MM.1S (cell line): ENCODE data around the gene ST3GAL3.

Source experiments
- DNase-seq: peaks from one replicate; pipeline ENCODE4 v3.0.0-alpha.2; 2015
- H2AFZ ChIP-seq: fragments of 300-600 bp; sonication (generic); 2 replicates; pipeline ENCODE4 v1.6.0; 2016; ENCODE audit warnings: antibody characterized with exemption, low read length
- H3F3A ChIP-seq: fragments of 300-600 bp; sonication (generic); 2 replicates; pipeline ENCODE4 v1.6.1; 2016; ENCODE audit warnings: mild to moderate bottlenecking, antibody characterized with exemption, low read length, moderate library complexity, mixed read lengths; ENCODE audit not compliant: insufficient read depth
- H3K27ac ChIP-seq: fragments of 300-600 bp; sonication (generic); 2 replicates; pipeline ENCODE4 v1.5.1; 2016; ENCODE audit warnings: mild to moderate bottlenecking, low read length
- H3K27me3 ChIP-seq: fragments of 300-600 bp; sonication (generic); replicated peaks from 2 replicates; pipeline ENCODE4 v1.6.0; 2016; ENCODE audit warnings: low read length; ENCODE audit not compliant: insufficient read depth
- H3K36me3 ChIP-seq: fragments of 300-600 bp; sonication (generic); replicated peaks from 2 replicates; pipeline ENCODE4 v1.6.1; 2016; ENCODE audit warnings: mild to moderate bottlenecking, low read length, mixed read lengths; ENCODE audit not compliant: insufficient read depth
- H3K4me1 ChIP-seq: fragments of 300-600 bp; sonication (generic); 2 replicates; pipeline ENCODE4 v1.6.1; 2016; ENCODE audit warnings: low read length, mixed read lengths
- H3K4me2 ChIP-seq: fragments of 300-600 bp; sonication (generic); 2 replicates; pipeline ENCODE4 v1.6.0; 2016; ENCODE audit warnings: low read depth, low read length
- H3K4me3 ChIP-seq: fragments of 300-600 bp; sonication (generic); 2 replicates; pipeline ENCODE4 v1.5.1; 2016; ENCODE audit warnings: low read length, mixed read lengths
- H3K79me2 ChIP-seq: fragments of 300-600 bp; sonication (generic); 2 replicates; pipeline ENCODE4 v1.6.1; 2016; ENCODE audit warnings: mixed run types, low read length, mixed read lengths
- H3K9ac ChIP-seq: fragments of 300-600 bp; sonication (generic); 2 replicates; pipeline ENCODE4 v1.6.1; 2016; ENCODE audit warnings: low read length, mixed read lengths
- H3K9me2 ChIP-seq: fragments of 300-600 bp; sonication (generic); replicated peaks from 2 replicates; pipeline ENCODE4 v1.6.1; 2016; ENCODE audit warnings: mild to moderate bottlenecking, low read length, mixed read lengths; ENCODE audit not compliant: insufficient read depth
- H3K9me3 ChIP-seq: fragments of 300-600 bp; sonication (generic); replicated peaks from 2 replicates; pipeline ENCODE4 v1.6.1; 2016; ENCODE audit warnings: mild to moderate bottlenecking, low read length, mixed read lengths; ENCODE audit not compliant: insufficient read depth
- H4K20me1 ChIP-seq: fragments of 300-600 bp; sonication (generic); 2 replicates; pipeline ENCODE4 v1.6.1; 2016; ENCODE audit warnings: mild to moderate bottlenecking, low read length, moderate library complexity, mixed read lengths; ENCODE audit not compliant: insufficient read depth
- EZH2 ChIP-seq: fragments of 300-600 bp; sonication (generic); optimal IDR thresholded peaks from 2 replicates; pipeline ENCODE3; 2017; ENCODE audit warnings: low read depth, mild to moderate bottlenecking, antibody characterized with exemption, low read length, mixed read lengths
- EZH2phosphoT487 ChIP-seq: fragments of 300-600 bp; sonication (generic); IDR thresholded peaks from 2 replicates; pipeline ENCODE4 v1.6.1; 2018; ENCODE audit warnings: antibody characterized with exemption, low read length
- TF ChIP-seq, protein P1 (sequence below): fragments of 300-600 bp; sonication (generic); IDR thresholded peaks from 2 replicates; pipeline ENCODE4 v1.5.1; 2016; ENCODE audit warnings: antibody characterized with exemption, low read length, mixed read lengths

The ST3GAL3 gene

DNA sequence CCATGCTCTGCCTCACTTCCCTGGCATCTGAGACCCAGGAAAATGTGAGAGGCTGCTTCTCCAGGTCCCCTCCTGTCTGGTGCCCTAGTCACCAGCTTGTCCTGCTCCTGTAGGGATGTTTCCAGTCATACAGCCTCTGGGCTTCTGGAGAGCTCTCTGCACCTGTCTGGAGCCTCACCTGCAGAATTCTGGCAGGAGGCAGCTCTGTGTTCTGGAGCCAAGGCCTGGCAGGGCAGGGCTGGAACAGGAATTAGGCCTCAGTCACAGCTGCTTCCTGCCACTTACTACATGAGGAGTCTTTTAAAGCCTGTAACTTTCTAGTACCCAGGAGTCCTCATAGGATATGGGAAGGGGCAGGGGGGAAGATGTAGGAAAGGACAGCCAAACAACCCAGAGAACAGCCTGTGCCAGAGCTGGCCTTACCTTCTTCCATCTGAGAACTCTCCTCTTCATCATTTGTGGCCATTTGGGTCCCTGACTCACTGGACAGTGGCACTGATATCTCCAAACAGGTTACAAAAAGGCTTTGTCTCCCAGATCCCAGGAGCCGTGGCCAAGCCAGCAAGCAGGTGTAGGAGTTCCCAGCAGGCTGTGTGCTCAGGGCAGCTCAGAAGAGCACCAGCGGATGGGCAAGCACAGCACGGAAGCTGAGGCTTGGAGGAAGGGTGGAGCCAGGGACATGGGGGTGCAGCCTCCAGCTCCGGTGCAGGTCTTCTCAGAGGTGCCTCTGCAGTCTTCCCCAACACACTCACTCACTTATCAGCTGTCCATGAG lies 194.9 kb downstream of the ST3GAL3 start:
- DNase-seq = no peak
- Histone ChIP-seq H3K4me3 (no peak overlapping the region), H3K9me2 (no peaks in the 10 kb centered on the region), H2AFZ (no peak overlapping the region), H3K9ac (no peak overlapping the region), H3K27ac (no peak overlapping the region), H4K20me1 (no peaks in the 10 kb centered on the region), H3K9me3 (no peaks in the 10 kb centered on the region), H3K79me2 (no peaks in the 10 kb centered on the region), H3K36me3 (no peaks in the 10 kb centered on the region), H3F3A (no peaks in the 10 kb centered on the region), H3K4me2 (no peak overlapping the region), H3K27me3 (no peaks in the 10 kb centered on the region), H3K4me1 (no peaks in the 10 kb centered on the region)
- TF ChIP-seq, protein P1, sequence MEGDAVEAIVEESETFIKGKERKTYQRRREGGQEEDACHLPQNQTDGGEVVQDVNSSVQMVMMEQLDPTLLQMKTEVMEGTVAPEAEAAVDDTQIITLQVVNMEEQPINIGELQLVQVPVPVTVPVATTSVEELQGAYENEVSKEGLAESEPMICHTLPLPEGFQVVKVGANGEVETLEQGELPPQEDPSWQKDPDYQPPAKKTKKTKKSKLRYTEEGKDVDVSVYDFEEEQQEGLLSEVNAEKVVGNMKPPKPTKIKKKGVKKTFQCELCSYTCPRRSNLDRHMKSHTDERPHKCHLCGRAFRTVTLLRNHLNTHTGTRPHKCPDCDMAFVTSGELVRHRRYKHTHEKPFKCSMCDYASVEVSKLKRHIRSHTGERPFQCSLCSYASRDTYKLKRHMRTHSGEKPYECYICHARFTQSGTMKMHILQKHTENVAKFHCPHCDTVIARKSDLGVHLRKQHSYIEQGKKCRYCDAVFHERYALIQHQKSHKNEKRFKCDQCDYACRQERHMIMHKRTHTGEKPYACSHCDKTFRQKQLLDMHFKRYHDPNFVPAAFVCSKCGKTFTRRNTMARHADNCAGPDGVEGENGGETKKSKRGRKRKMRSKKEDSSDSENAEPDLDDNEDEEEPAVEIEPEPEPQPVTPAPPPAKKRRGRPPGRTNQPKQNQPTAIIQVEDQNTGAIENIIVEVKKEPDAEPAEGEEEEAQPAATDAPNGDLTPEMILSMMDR = no peak
- TF ChIP-seq EZH2 (no peak), EZH2phosphoT487 (no peak)

- TF ChIP-seq EZH2phosphoT487 = no peak
- TF ChIP-seq, protein P1 = no peak
- TF ChIP-seq EZH2 = no peak
- no peak for DNase-seq
- H3K9ac ChIP-seq = no peak overlapping the region
Measured at GRCh38 chr1:43904660-43905551, 197.6 kb downstream of the ST3GAL3 start.

GRCh38 chr1:43908226-43908625 lies 200.9 kb downstream of the ST3GAL3 start:
- no peaks in the 10 kb centered on the region for H3K4me1 ChIP-seq
- H3K27me3 ChIP-seq = no peaks in the 10 kb centered on the region
- H4K20me1 ChIP-seq = no peaks in the 10 kb centered on the region
- H3K4me2 ChIP-seq = no peak overlapping the region
- H3K9me2 ChIP-seq = no peaks in the 10 kb centered on the region
- H3K9ac ChIP-seq = no peak overlapping the region
- no peak for DNase-seq
- no peaks in the 10 kb centered on the region for H3K36me3 ChIP-seq
- H3F3A ChIP-seq = no peaks in the 10 kb centered on the region
- H2AFZ ChIP-seq = no peak overlapping the region
- H3K4me3 ChIP-seq = no peak overlapping the region
- H3K79me2 ChIP-seq = no peaks in the 10 kb centered on the region
- H3K27ac ChIP-seq = no peak overlapping the region
- TF ChIP-seq EZH2phosphoT487 (no peak), EZH2 (no peak)
- TF ChIP-seq, protein P1 = no peak
- H3K9me3 ChIP-seq = no peaks in the 10 kb centered on the region

More at GRCh38 chr1:43904660-43905551, 197.6 kb downstream of the ST3GAL3 start:
- Histone ChIP-seq H3K27me3 (no peaks in the 10 kb centered on the region), H3K4me3 (no peak overlapping the region), H3K9me2 (no peaks in the 10 kb centered on the region), H3F3A (no peaks in the 10 kb centered on the region), H3K4me1 (no peaks in the 10 kb centered on the region), H3K9me3 (no peaks in the 10 kb centered on the region), H3K36me3 (no peaks in the 10 kb centered on the region), H4K20me1 (no peaks in the 10 kb centered on the region), H2AFZ (no peak overlapping the region), H3K4me2 (no peak overlapping the region), H3K27ac (no peak overlapping the region), H3K79me2 (no peaks in the 10 kb centered on the region)
